K562 (cell line): ENCODE results near the gene AQP9. TPM values are rescaled to one million over a fixed set of nuclear protein-coding genes. Genes with fewer than 3 reads are reported as not detected.
A peak's percentile ranks its signal among the peaks of the same experiment; 100 is the strongest.

ENCODE experiments used
- BCOR ChIP-seq: fragments of 450-650 bp; IDR thresholded peaks from 2 replicates; pipeline ENCODE4 v1.6.1; 2016
- BRD4 ChIP-seq: fragments of 200-600 bp; sonication (generic); IDR thresholded peaks from 2 replicates; pipeline ENCODE4 v1.6.1; 2017; ENCODE audit warnings: inconsistent platforms
- CREB3 ChIP-seq: fragments of 450-650 bp; conservative IDR thresholded peaks from 2 replicates; pipeline ENCODE4 v1.6.1; 2016; ENCODE audit warnings: missing genetic modification characterization, low read depth, mild to moderate bottlenecking, missing compliant biosample characterization, moderate library complexity
- DMBX1 ChIP-seq: fragments of 250-450 bp; sonication (Bioruptor Pico); IDR thresholded peaks from 2 replicates; pipeline ENCODE4 v1.8.0; 2022; ENCODE audit warnings: inconsistent platforms, mild to moderate bottlenecking, moderate library complexity, borderline replicate concordance
- EGR1 ChIP-seq: fragments of 450-650 bp; conservative IDR thresholded peaks from 2 replicates; pipeline ENCODE4 v1.6.1; 2017; ENCODE audit warnings: mild to moderate bottlenecking
- ERF ChIP-seq: fragments of 450-650 bp; formaldehyde crosslinking; IDR thresholded peaks from 2 replicates; pipeline ENCODE4 v1.4.0; 2020; ENCODE audit warnings: mild to moderate bottlenecking, mixed read lengths
- FOSL1 ChIP-seq: fragments of 200-800 bp; sonication (Bioruptor generic); conservative IDR thresholded peaks from 2 replicates; pipeline ENCODE4 v1.6.1; 2016; ENCODE audit warnings: missing genetic modification characterization, missing compliant biosample characterization
- FOXA1 ChIP-seq: fragments of 450-650 bp; IDR thresholded peaks from 2 replicates; pipeline ENCODE4 v1.6.1; 2016; ENCODE audit warnings: mild to moderate bottlenecking, borderline replicate concordance
- HMG20B ChIP-seq: fragments of 250-450 bp; sonication (Bioruptor Pico); IDR thresholded peaks from 2 replicates; pipeline ENCODE4 v1.5.0; 2021; ENCODE audit warnings: mild to moderate bottlenecking
- LEF1 ChIP-seq: fragments of 450-650 bp; IDR thresholded peaks from 2 replicates; pipeline ENCODE4 v1.6.1; 2016; ENCODE audit warnings: mild to moderate bottlenecking
- MYBL2 ChIP-seq, 2 experiments: fragments of 450-650 bp in 1 of 2; sonication (generic) in 1 of 2; formaldehyde crosslinking in 1 of 2; IDR thresholded peaks; 2 replicates each; pipeline versions ENCODE4 v1.6.1 to v1.8.1; 2017 to 2022; ENCODE audit warnings: borderline replicate concordance in 1 of 2, inconsistent platforms in 1 of 2, low read depth in 1 of 2, mild to moderate bottlenecking in 1 of 2, missing genetic modification reagents in 1 of 2, moderate library complexity in 1 of 2
- NCOA1 ChIP-seq: fragments of 450-650 bp; IDR thresholded peaks from 2 replicates; pipeline ENCODE4 v1.6.1; 2016; ENCODE audit warnings: low read depth
- NFE2L1 ChIP-seq: fragments of 450-650 bp; IDR thresholded peaks from 2 replicates; pipeline ENCODE4 v1.6.1; 2016; ENCODE audit warnings: missing genetic modification characterization, low read depth, mild to moderate bottlenecking, missing compliant biosample characterization, moderate library complexity, borderline replicate concordance
- PHB2 ChIP-seq: fragments of 450-650 bp; IDR thresholded peaks from 2 replicates; pipeline ENCODE4 v1.6.1; 2017; ENCODE audit warnings: low read depth
- SLC30A9 ChIP-seq: fragments of 250-450 bp; sonication (Bioruptor Pico); IDR thresholded peaks from 2 replicates; pipeline ENCODE4 v1.8.0; 2022; ENCODE audit warnings: mild to moderate bottlenecking, moderate library complexity
- SMAD2 ChIP-seq: fragments of 150-350 bp; IDR thresholded peaks from 2 replicates; pipeline ENCODE4 v1.6.1; 2014; ENCODE audit warnings: low read depth, mild to moderate bottlenecking, low read length
- TAF15 ChIP-seq: fragments of 200-400 bp; formaldehyde crosslinking; IDR thresholded peaks from 2 replicates; pipeline ENCODE4 v1.6.1; 2017; ENCODE audit warnings: mild to moderate bottlenecking, low read depth, low read length, moderate library complexity
- TCF3 ChIP-seq: sonication (generic); formaldehyde crosslinking; IDR thresholded peaks from 2 replicates; pipeline ENCODE4 v1.4.0; 2020; ENCODE audit warnings: mild to moderate bottlenecking, missing genetic modification reagents
- ZBTB26 ChIP-seq: fragments of 450-650 bp; formaldehyde crosslinking; IDR thresholded peaks from 2 replicates; pipeline ENCODE4 v1.4.0; 2022; ENCODE audit warnings: missing genetic modification characterization
- ZNF407 ChIP-seq: fragments of 450-650 bp; IDR thresholded peaks from 2 replicates; pipeline ENCODE4 v1.6.1; 2016; ENCODE audit warnings: low read depth
- polyA plus RNA-seq, 8 experiments: library from polyadenylated mRNA; depleted of rRNA in 4 of 8; stranded (reverse) in 5 of 8; unstranded in 3 of 8; fragments of >200 nt; fragmentation: Nextera tagmentation in 2 of 8; fragmentation: Illumina TruSeq in 1 of 8; extraction: Ambion mirVana in 2 of 8; extraction: Trizol in 1 of 8; gene quantifications; 2 replicates each; pipeline versions ENCODE4 v1.2.1 to v1.2.3, GENCODE V29; 2011 to 2014; ENCODE audit warnings: inconsistent platforms in 1 of 8, missing spikeins in 1 of 8
- total RNA-seq, 7 experiments: library from RNA; depleted of rRNA in 6 of 7; stranded (reverse); fragments of >200 nt in 6 of 7; fragmentation: Illumina TruSeq in 2 of 7; extraction: Trizol in 2 of 7; gene quantifications; 2 replicates each; pipeline versions ENCODE4 v1.2.1 to v1.2.3, GENCODE V29; 2011 to 2021; ENCODE audit warnings: low replicate concordance in 1 of 7

AQP9 gene
- total and polyA plus RNA-seq, 9 of the 15 experiments (the other 6 are each of a cell fraction or from before 2014, with no cell fraction given): 0.04 to 0.33 (median 0.07) TPM; not detected in 4

- TF ChIP-seq ZNF407: no peak
- TF ChIP-seq ZBTB26 (CRISPR knock-in tag): no peak
- TF ChIP-seq LEF1: no peak
- TF ChIP-seq SMAD2: no peak
- TF ChIP-seq PHB2: no peak
- no peak for TF ChIP-seq BCOR
- TF ChIP-seq MYBL2 (IDR thresholded peaks at IDR 0.05; ENCODE audit: low read depth): no peak
- no peak for TF ChIP-seq MYBL2 (CRISPR knock-in tag; IDR thresholded peaks at IDR 0.05; ENCODE audit: borderline replicate concordance)
- no peak for TF ChIP-seq NFE2L1 (tag)
- peak; percentile 3; the same call in 1 of the 2 replicates for TF ChIP-seq DMBX1 (CRISPR knock-in tag)
- no peak for TF ChIP-seq ERF (CRISPR knock-in tag)
- no peak for TF ChIP-seq FOXA1
- TF ChIP-seq FOSL1 (tag): peak; percentile 38; the same call in 1 of the 2 replicates
- TF ChIP-seq NCOA1: no peak
- TF ChIP-seq EGR1: peak; percentile 12; the same call in 1 of the 2 replicates
- TF ChIP-seq CREB3 (tag): no peak
- TF ChIP-seq BRD4: no peak
- no peak for TF ChIP-seq HMG20B (CRISPR knock-in tag)
- TF ChIP-seq SLC30A9: no peak
- TF ChIP-seq TCF3 (CRISPR knock-in tag): peak; percentile 29; the same call in 1 of the 2 replicates
- TF ChIP-seq TAF15: no peak
These were observed 28.8 kb upstream of the AQP9 start (continued) for GRCh38 chr15:58109419-58109818.
